AG08395 (cell line): ENCODE data around the gene NXN.
"Not testable (repeated sequence)": the region's sequence is repeated elsewhere in the genome, so short reads cannot be mapped to it uniquely, and the experiment has no call there.

Source experiments
- DNase-seq: peaks from one replicate; pipeline ENCODE4 v3.0.0; 2012; ENCODE audit warnings: mixed read lengths, low spot score

The NXN gene

DNA sequence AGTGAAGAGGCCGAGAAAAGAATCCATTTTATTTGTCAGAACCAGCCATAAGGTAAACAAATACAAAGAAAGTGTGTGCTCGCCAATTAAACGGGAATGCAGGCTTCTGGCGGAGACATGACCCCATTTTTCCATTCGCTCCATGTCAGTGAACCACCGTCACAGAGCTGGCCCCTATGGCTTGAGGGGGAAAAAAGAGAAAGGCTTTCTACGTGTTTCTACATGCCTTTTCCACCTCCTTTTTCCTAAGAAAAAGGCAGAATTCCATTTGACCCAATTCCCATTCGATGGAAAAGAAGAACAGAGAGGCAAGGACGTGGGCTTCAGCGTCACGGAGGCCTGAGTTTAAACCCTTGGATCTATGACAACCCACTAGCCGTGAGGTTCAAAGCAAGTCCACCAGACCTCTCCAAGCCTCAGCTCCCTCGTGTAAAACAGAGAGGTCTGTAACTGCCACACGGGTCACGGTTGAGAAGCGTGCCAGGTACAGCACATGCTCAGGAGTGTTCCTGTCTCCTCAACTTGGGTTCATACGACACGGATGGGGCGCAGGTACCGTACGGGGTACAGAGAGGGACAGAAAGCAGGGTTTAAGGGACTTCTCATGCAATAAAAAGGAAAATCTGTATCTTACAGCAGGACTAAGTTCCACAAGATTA lies 91.9 kb downstream of the NXN start:
- no peak for DNase-seq

DNA sequence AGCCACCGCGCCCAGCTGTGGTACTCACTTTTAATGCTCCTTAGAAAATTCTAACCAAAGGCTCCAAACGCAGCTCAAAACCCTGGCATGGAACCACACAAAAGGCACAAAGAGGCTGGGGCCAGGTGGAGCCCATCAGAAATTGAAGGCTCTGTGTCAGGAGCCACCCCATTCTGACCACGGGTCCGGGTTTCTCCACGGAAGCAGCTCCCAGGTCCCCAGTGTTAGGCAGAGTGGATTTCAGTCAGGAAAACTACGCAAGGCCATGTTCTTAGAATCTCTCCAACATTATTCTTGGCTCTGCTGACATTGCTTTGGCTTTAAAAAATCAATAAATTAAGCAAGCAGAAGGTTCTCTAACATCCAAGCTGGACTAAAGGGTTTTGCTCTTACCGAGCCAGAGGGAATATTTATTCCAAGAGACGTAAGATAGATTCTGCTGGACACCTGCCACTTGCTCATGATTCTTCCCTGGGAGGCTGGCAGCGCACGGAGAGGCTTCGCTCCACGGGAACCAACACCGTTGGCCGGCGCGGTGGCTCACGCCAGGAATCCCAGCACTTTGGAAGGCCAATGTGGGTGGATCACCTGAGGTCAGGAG lies 93.5 kb downstream of the NXN start:
- DNase-seq = no peak

DNA sequence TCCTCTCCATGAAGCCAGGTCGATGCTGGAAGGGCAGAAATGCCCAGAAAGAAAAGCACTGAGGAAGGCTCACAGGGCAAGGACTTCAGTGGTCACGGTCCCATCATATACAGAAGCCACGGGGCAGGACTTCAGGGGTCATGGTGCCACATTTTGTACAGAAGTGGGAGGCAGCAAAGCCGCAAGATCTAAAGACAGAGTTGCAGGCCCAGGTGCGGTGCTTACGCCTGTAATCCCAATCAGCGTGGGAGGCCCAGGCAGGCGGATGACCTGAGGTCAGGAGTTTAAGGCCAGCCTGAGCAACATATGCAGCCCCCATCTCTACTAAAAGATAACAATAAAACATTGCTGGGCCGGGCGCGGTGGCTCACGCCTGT lies 96.0 kb downstream of the NXN start:
- no peak for DNase-seq

DNA sequence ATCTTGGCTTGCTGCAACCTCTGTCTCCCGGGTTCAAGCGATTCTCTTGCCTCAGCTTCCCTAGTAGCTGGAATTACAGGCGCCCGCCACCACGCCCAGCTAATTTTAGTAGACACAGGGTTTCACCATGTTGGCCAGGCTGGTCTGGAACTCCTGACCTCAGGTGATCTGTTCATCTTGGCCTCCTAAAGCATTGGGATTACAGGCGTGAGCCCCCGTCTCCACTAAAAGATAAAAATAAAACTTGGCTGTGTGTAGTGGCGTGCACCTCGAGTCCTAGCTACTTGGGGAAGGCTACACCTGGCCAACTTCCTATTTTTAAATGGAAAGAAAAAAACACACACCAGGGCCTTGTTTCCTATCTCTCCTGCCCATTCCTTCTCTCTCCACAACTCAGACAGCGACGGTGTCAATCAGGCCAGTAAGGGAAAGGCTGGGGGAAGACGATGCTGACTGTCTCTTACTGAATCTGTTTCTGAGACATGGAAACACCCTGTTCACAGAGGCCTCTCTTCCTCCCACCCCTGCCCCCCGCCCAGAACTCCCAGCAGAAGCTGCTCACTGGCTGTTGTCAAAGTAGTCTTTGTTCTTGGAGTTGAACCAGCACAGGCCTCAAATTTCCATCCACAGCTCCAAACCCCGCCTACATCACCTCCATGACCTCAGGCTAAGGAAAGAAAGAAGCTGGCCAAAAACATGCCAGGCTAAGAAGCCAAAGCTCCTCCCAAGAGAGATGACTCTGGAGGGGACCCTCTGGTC lies 96.6 kb downstream of the NXN start:
- peak; percentile 37 for DNase-seq

- DNase-seq = no peak
Measured at GRCh38 chr17:881778-882177, 97.8 kb downstream of the NXN start.

- peak; percentile 19 for DNase-seq
Measured at GRCh38 chr17:880443-881269, 98.9 kb downstream of the NXN start.

- peak; percentile 30 for DNase-seq
Measured at GRCh38 chr17:879546-880442, 99.8 kb downstream of the NXN start.

DNA sequence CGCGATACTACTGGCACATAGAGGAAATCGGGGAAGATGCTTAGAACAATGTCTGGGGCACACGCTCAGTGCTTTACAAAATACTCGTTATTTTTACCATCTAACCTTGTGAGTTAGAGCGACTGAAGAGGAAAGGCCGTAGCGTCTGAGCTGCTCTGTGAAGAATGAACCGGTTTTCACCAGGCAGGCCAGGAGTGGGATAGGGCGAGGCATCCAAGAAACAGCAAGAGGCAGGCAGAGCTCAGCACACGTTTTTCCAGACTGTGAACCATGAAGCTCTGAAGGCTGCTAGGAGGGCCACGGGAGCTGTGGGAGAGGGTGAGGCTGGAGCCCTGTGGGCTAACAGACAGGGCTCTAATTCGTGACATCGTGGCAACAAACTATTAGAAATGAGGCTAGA lies 101.9 kb downstream of the NXN start:
- no peak for DNase-seq

DNA sequence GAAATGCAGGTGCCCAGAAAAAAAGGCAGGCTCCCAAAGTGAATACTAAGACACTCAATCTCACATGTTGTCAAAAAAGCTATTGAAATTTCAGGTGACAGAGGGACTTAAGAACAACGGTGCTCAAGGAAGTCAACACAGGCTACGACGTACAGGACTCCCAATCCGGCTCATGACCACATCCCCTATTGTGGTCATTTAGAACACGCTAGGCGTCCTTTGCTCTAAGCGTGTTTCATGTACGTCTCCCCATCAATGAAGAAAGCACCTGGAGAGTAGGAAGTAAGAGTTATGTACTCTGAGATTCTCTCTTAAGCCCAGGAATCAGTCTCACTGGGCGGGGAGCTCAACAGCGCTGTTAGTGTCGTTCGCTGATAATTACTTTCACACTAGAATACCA lies 103.3 kb downstream of the NXN start:
- no peak for DNase-seq

DNA sequence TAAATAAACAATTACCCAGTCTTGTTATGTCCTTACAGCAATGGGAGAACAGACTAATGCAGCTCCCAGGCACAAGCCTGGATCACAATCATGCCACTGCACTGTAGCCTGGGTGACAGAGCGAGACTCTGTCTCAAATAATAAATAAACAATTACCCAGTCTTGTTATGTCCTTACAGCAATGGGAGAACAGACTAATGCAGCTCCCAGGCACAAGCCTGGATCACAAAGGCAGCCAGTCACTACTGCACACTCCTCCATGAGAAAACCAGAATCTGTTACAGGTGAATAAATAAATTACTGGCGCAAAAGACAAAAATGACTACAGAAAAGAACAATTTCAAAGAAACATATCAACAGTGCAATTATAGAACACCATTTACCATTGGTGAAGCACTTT lies 105.0 kb downstream of the NXN start:
- not testable (repeated sequence) for DNase-seq

- DNase-seq = no peak
Measured at GRCh38 chr17:872855-873254, 106.7 kb downstream of the NXN start.

DNA sequence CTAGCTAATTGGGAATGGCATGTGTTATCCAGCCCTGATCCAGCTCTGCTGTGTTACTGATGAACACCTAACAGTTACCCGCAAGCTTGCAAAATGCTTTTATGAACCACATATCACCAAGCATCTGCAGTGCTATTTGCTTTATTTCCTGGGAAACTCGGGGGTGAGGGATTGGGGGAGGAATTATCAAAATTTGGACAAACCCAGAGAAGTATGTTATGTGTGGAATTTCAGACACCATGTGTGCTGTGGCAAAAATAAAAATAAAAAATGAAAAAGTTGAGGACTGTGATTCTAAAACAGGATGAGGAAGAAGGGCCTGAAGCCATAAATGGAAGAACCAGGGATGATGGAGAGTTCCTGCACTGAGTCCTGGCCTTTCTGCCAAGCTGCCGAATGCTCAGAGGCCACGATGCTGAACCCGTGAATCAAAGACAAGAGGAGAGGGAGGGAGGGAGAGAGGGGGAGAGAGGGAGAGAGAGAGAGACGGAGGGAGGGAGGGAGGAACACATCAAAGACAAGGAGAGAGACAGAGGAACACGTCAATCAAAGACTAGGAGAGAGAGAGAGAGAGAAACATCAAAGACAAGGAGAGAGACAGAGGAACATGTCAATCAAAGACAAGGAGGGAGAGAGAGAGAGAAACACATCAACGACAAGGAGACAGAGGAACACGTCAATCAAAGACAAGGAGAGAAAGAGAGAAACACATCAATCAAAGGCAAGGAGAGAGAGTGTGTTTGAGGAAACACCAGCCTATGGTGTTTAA lies 107.6 kb downstream of the NXN start:
- no peak for DNase-seq

GRCh38 chr17:869567-870525 lies 109.7 kb downstream of the NXN start:
- peak; percentile 66 for DNase-seq

GRCh38 chr17:869086-869485 lies 110.5 kb downstream of the NXN start:
- peak; percentile 93 for DNase-seq

GRCh38 chr17:867896-868489 lies 111.6 kb downstream of the NXN start:
- DNase-seq = no peak

- not testable (repeated sequence) for DNase-seq
Measured at GRCh38 chr17:867238-867637, 112.3 kb downstream of the NXN start.

DNA sequence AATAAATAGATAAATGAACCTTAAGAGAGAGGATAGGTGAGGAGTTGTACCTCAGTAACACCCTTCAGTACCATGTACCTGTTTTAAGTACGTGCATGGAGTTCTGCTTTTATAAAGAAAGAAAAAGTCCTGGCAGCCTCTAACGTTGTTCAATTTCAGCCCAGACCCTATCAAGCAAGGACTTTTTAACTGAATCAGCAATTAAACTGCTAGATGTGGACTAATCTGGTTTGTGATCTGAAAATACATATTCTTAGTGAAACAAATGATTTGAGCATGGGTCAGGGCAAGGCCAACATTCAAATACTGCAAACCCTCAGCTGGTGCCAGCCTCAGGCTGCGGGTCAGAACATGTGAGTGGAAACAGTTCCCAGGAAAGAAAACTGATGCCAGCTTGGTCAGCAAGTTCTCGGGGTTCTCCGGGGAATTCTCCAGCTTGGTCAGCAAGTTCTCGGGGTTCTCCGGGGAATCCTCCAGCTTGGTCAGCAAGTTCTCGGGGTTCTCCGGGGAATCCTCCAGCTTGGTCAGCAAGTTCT lies 112.9 kb downstream of the NXN start:
- no peak for DNase-seq

DNA sequence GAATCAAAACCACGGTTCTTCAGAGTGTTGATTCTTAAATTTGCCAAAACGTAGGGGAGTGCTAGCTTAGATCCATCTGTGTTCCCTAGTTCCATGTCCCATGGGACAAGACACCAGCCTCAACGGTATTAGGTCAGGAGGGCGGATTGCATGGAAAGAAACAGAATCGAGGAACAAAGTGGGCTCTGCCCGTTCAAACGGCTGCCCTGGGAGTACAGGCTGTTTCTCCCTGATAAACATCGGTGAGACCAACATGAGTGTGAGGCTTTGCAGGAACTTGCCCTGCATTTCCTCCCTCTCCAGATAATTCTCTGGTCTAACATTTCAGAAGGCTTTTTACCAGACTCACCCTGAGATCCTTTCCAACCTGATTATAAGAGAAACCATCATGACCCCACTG lies 115.3 kb downstream of the NXN start:
- no peak for DNase-seq

GRCh38 chr17:863880-864279 lies 115.7 kb downstream of the NXN start:
- DNase-seq = no peak
